PFSK-1 (cell line): ENCODE measurements around the gene MYL7.

Experiments used
- FOXP2 ChIP-seq: optimal IDR thresholded peaks from 2 replicates; pipeline ENCODE3; 2011; ENCODE audit warnings: borderline replicate concordance, control low read depth, inconsistent platforms; ENCODE audit not compliant: insufficient read depth; ENCODE audit errors: extremely low read length, extremely low read depth
- POLR2AphosphoS5 ChIP-seq: IDR thresholded peaks from 2 replicates; pipeline ENCODE4 v1.6.1; 2012; ENCODE audit warnings: low read depth, mild to moderate bottlenecking, control low read depth, low read length, moderate library complexity
- SIN3A ChIP-seq: IDR thresholded peaks from 2 replicates; pipeline ENCODE4 v1.6.1; 2012; ENCODE audit warnings: mild to moderate bottlenecking, low read length, moderate library complexity, borderline replicate concordance; ENCODE audit not compliant: insufficient read depth
- TAF1 ChIP-seq: IDR thresholded peaks from 2 replicates; pipeline ENCODE4 v1.6.1; 2012; ENCODE audit warnings: low read length, control low read depth, borderline replicate concordance; ENCODE audit not compliant: insufficient read depth
- TF ChIP-seq, protein P1 (sequence below), 2 experiments: IDR thresholded peaks; 2 replicates each; pipeline versions ENCODE4 v1.6.1 to v1.8.0; 2011 to 2012; ENCODE audit warnings: low read depth in 2 of 2, low read length in 2 of 2, control low read depth in 1 of 2, inconsistent platforms in 1 of 2, mild to moderate bottlenecking in 1 of 2, moderate library complexity in 1 of 2; ENCODE audit not compliant: insufficient read depth in 1 of 2

The MYL7 gene

DNA sequence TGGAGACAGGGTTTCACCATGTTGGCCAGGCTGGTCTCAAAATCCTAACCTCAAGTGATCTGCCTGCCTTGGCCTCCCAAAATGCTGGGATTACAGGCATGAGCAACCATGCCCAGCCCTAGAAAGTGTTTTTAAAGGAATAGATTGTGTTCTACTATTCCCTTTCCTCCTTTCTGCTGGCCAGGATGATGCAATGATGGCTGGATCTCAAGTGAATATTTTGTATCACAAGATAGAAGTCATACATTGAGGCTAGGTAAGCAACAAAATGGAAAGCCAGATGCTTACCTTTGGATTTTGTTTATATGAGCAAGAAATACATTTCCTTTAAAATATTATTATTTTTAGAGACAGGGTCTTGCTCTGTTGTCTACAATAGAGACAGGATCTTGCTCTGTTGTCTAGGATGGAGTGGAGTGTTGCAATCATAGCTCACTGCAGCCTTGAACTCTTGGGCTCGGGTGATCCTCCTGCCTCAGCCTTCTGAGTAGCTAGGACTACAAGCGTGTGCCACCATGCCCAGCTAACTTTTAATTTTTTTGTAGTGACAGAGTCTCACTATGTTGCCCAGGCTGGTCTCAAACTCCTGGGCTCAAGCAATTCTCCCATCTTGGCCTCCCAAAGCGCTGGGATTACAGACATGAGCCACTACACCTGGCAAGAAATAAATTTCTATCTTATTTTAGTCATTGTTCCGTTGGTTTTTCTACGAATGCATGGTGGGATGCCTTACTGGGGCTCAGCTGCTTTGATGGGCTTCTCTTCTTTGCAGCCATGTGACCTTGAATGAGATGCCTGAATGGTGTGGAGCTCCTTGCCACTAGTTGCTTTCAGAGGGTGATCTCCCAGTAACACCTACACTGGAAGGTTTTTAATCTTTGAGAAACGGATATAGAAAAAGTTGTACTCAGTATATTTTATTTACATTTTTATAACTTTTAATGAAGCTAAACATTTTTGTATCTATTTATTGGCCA is 42.8 kb downstream of the MYL7 start:
- TF ChIP-seq, protein P1, sequence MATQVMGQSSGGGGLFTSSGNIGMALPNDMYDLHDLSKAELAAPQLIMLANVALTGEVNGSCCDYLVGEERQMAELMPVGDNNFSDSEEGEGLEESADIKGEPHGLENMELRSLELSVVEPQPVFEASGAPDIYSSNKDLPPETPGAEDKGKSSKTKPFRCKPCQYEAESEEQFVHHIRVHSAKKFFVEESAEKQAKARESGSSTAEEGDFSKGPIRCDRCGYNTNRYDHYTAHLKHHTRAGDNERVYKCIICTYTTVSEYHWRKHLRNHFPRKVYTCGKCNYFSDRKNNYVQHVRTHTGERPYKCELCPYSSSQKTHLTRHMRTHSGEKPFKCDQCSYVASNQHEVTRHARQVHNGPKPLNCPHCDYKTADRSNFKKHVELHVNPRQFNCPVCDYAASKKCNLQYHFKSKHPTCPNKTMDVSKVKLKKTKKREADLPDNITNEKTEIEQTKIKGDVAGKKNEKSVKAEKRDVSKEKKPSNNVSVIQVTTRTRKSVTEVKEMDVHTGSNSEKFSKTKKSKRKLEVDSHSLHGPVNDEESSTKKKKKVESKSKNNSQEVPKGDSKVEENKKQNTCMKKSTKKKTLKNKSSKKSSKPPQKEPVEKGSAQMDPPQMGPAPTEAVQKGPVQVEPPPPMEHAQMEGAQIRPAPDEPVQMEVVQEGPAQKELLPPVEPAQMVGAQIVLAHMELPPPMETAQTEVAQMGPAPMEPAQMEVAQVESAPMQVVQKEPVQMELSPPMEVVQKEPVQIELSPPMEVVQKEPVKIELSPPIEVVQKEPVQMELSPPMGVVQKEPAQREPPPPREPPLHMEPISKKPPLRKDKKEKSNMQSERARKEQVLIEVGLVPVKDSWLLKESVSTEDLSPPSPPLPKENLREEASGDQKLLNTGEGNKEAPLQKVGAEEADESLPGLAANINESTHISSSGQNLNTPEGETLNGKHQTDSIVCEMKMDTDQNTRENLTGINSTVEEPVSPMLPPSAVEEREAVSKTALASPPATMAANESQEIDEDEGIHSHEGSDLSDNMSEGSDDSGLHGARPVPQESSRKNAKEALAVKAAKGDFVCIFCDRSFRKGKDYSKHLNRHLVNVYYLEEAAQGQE (IDR thresholded peaks at IDR 0.05; ENCODE audit: insufficient read depth in 1 of 2, low read depth in 2 of 2, low read length in 2 of 2): no peak
- TF ChIP-seq SIN3A (no peak), POLR2AphosphoS5 (no peak), TAF1 (no peak), FOXP2 (no peak)

DNA sequence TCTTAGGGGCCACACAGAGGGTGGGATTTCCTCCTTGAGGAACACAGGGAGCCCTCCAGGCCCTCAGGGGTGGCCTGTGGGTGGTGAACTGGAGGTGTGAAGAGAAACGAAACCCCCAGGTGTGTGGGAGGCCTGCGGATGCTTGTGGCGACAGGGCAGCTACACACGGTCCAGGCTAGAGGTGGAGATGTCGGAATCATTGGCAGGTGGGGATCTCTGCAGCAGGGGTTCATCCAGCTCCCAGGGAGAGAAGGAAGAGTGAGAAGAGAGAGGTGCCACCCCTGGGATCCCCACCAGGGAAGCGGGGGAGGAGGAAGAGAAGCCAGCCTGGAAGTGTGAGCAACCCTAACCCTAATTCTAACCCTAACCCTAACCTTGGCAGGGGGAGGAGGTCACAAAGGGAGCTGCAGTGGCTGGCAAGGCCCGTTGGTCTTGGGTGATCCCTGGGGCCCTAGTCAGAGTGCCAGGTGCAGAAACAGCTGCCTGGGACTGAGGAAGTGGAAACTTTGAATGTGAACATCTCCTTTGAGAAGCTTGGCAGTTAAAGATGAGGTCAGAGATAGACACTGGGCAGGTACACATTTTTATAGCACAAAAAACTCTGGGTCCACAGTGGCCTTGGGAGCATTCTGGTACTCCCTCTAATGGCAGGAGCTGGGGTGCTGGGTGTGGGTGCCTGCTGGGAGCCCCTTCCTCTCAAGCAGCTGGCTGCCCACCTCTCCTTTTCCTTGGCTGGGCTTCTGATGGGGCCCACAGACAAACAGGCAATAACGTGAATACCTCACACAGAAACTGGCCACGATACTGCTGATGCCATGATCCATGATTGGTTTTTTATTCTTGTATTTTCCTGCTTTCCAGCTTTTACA is 43.8 kb downstream of the MYL7 start:
- TF ChIP-seq SIN3A: no peak
- TF ChIP-seq TAF1: no peak
- TF ChIP-seq, protein P1 (IDR thresholded peaks at IDR 0.05; ENCODE audit: insufficient read depth in 1 of 2, low read depth in 2 of 2, low read length in 2 of 2): no peak
- TF ChIP-seq FOXP2: no peak

DNA sequence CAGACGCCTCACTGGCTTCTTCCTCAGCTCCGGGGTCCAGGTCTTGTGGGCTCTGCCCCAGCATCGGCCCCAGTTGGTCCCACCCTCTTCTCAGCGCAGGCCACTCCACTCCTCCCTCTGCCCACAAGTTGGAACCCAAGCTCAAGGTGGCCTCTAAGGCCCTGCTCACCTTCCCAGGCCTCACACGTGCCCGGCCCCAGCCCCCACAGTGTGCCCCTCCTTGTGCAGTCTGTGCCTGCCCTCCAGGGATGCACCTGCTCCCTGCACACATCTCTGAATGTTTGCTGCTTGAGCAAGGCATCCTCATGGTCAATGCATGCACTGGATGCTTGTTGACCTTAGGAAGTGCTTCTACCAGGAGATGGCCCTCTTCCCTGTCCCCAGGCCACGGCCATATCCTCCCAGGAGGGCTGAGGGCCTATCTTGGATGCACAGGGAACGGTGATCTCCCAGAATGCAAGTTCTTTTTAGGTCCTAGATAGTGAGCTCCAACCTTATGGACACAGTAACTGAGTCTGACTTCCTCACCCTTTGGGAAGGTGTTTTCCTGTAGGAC is 44.7 kb downstream of the MYL7 start:
- TF ChIP-seq POLR2AphosphoS5: no peak
- no peak for TF ChIP-seq TAF1
- TF ChIP-seq, protein P1 (IDR thresholded peaks at IDR 0.05; ENCODE audit: insufficient read depth in 1 of 2, low read depth in 2 of 2, low read length in 2 of 2): no peak
- no peak for TF ChIP-seq FOXP2
- TF ChIP-seq SIN3A: no peak

DNA sequence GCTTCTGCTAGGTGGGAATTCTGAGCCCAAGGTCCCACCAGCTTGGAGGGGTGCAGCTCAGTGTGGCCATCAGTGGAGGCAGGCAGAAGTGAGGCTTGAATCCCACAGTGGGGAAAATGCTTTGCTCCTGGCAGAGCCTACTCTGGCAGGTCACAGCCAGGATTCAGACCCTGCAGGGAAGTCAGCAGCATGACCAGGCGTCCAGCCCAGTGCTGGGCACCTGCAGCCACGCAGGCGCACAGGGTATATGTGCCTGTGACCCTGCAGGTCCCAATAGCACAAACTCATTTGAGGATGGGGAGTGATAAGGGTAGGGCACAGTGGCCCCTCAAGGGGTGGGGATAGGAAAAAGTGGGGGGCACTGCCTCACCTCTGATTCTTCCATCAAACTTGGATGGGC is 45.4 kb downstream of the MYL7 start:
- no peak for TF ChIP-seq FOXP2
- no peak for TF ChIP-seq TAF1
- TF ChIP-seq, protein P1 (IDR thresholded peaks at IDR 0.05; ENCODE audit: insufficient read depth in 1 of 2, low read depth in 2 of 2, low read length in 2 of 2): no peak
- TF ChIP-seq SIN3A: no peak
- TF ChIP-seq POLR2AphosphoS5: no peak
